Glutamatergic neuron (in vitro differentiated cells): ENCODE data around the gene SPINT4. TPM values are rescaled to one million over a fixed set of nuclear protein-coding genes. Genes with fewer than 3 reads are reported as not detected.
"Not testable (repeated sequence)": the region's sequence is repeated elsewhere in the genome, so short reads cannot be mapped to it uniquely, and the experiment has no call there.

Source experiments
- DNase-seq: peaks from one replicate; pipeline ENCODE4 v3.0.0; 2022
- H3K27ac Mint-ChIP-seq: one replicate; pipeline ENCODE4 v1.8.0; 2020; ENCODE audit warnings: mild to moderate bottlenecking, mixed read lengths, inconsistent platforms; ENCODE audit not compliant: unreplicated experiment
- H3K27me3 Mint-ChIP-seq: one replicate; pipeline ENCODE4 v1.8.0; 2020; ENCODE audit warnings: mild to moderate bottlenecking, moderate library complexity, mixed read lengths, inconsistent platforms; ENCODE audit not compliant: unreplicated experiment
- H3K36me3 Mint-ChIP-seq: one replicate; pipeline ENCODE4 v1.8.0; 2020; ENCODE audit warnings: mild to moderate bottlenecking, mixed read lengths, inconsistent platforms; ENCODE audit not compliant: unreplicated experiment
- H3K4me1 Mint-ChIP-seq: one replicate; pipeline ENCODE4 v1.8.0; 2020; ENCODE audit warnings: mild to moderate bottlenecking, low read depth, mixed read lengths, inconsistent platforms; ENCODE audit not compliant: unreplicated experiment
- H3K4me3 Mint-ChIP-seq: one replicate; pipeline ENCODE4 v1.8.0; 2020; ENCODE audit warnings: mild to moderate bottlenecking, mixed read lengths, inconsistent platforms; ENCODE audit not compliant: unreplicated experiment
- H3K9me3 Mint-ChIP-seq: one replicate; pipeline ENCODE4 v1.8.0; 2020; ENCODE audit warnings: mild to moderate bottlenecking, moderate library complexity, mixed read lengths, inconsistent platforms; ENCODE audit not compliant: unreplicated experiment
- CTCF ChIP-seq: fragments of 200-600 bp; sonication (generic); IDR thresholded peaks from one replicate; pipeline ENCODE4 v1.5.0; 2021; ENCODE audit not compliant: partially characterized antibody, unreplicated experiment
- total RNA-seq: library from RNA; stranded (reverse); fragmentation: NEBNext Ultra II Directional; extraction: Animal tissue kit (Norgen Biotek cat#: 25700); gene quantifications from one replicate; pipeline ENCODE4 v1.2.1, GENCODE V29; 2021; ENCODE audit not compliant: unreplicated experiment

Gene SPINT4
- total RNA-seq, 1 donor from 2014 or later = not detected

- Mint-ChIP-seq H3K4me1 (no peaks in the 10 kb centered on the region), H3K36me3 (no peaks in the 10 kb centered on the region), H3K9me3 (no peaks in the 10 kb centered on the region), H3K4me3 (no peak overlapping the region), H3K27ac (no peak overlapping the region), H3K27me3 (peaks cover 3% of the 10 kb centered on the region)
- no peak for TF ChIP-seq CTCF
- no peak for DNase-seq
Observed at GRCh38 chr20:45695496-45695895, 26.7 kb upstream of the SPINT4 start.

GRCh38 chr20:45701104-45701503 is 21.0 kb upstream of the SPINT4 start:
- Mint-ChIP-seq H3K27ac (no peak overlapping the region), H3K9me3 (no peaks in the 10 kb centered on the region), H3K36me3 (no peaks in the 10 kb centered on the region), H3K27me3 (no peaks in the 10 kb centered on the region), H3K4me3 (no peak overlapping the region), H3K4me1 (no peaks in the 10 kb centered on the region)
- DNase-seq = no peak
- no peak for TF ChIP-seq CTCF

- H3K27ac Mint-ChIP-seq = no peak within 1 kb of the TSS
- no peak for TF ChIP-seq CTCF
- DNase-seq = no peak
- H3K9me3 Mint-ChIP-seq = no peaks in the 10 kb centered on the region
- H3K36me3 Mint-ChIP-seq = no peaks in the 10 kb centered on the region
- H3K4me3 Mint-ChIP-seq = no peak within 1 kb of the TSS
- H3K4me1 Mint-ChIP-seq = no peaks in the 10 kb centered on the region
- H3K27me3 Mint-ChIP-seq = no peaks in the 10 kb centered on the region
Observed at GRCh38 chr20:45701873-45702272, 20.3 kb upstream of the SPINT4 start, which contains the start of gene WFDC13. WFDC13 (plus strand) TSS chr20:45702038; CDS start chr20:45702124, 86 bp downstream.

GRCh38 chr20:45704969-45705637 is 17.0 kb upstream of the SPINT4 start, which contains the start of gene WFDC10B:
WFDC10B (minus strand) TSS chr20:45705019; CDS start chr20:45685992, 19,027 bp downstream.
- peaks cover 2% of the 10 kb centered on the region for H3K27me3 Mint-ChIP-seq
- H3K27ac Mint-ChIP-seq = no peak within 1 kb of the TSS
- H3K9me3 Mint-ChIP-seq = no peaks in the 10 kb centered on the region
- no peak for TF ChIP-seq CTCF
- no peak within 1 kb of the TSS for H3K4me3 Mint-ChIP-seq
- DNase-seq = no peak
- H3K36me3 Mint-ChIP-seq = no peaks in the 10 kb centered on the region
- H3K4me1 Mint-ChIP-seq = no peaks in the 10 kb centered on the region

GRCh38 chr20:45716141-45716688 is 5.9 kb upstream of the SPINT4 start:
- H3K4me3 Mint-ChIP-seq, H3K36me3 Mint-ChIP-seq, H3K27me3 Mint-ChIP-seq, H3K4me1 Mint-ChIP-seq, H3K27ac Mint-ChIP-seq, H3K9me3 Mint-ChIP-seq, DNase-seq: not testable (repeated sequence)
